Suprapubic skin (tissue), 4 donors: Measurements from ENCODE around the gene HBD. TPM values are rescaled to one million over a fixed set of nuclear protein-coding genes. Genes with fewer than 3 reads are reported as not detected.

Source experiments
- DNase-seq, 2 donors: peaks; one replicate each; pipeline ENCODE4 v3.0.0-alpha.2; 2019; ENCODE audit warnings: low spot score in 2 of 2
- H3K27ac ChIP-seq: fragments of 200-600 bp; sonication (generic); one replicate; pipeline ENCODE4 v1.5.1; 2019
- H3K27me3 ChIP-seq: fragments of 200-600 bp; sonication (generic); one replicate; pipeline ENCODE4 v1.5.1; 2019
- H3K36me3 ChIP-seq: fragments of 200-600 bp; sonication (generic); one replicate; pipeline ENCODE4 v1.5.1; 2019
- H3K4me1 ChIP-seq: fragments of 200-600 bp; sonication (generic); one replicate; pipeline ENCODE4 v1.5.1; 2019
- H3K4me3 ChIP-seq: fragments of 200-600 bp; sonication (generic); one replicate; pipeline ENCODE4 v1.5.1; 2019; ENCODE audit warnings: mild to moderate bottlenecking
- H3K9me3 ChIP-seq: fragments of 200-600 bp; sonication (generic); one replicate; pipeline ENCODE4 v1.5.1; 2019
- EP300 ChIP-seq: sonication (generic); formaldehyde crosslinking; IDR thresholded peaks from one replicate; pipeline ENCODE4 v1.6.1; 2017; ENCODE audit warnings: antibody characterized with exemption
- POLR2A ChIP-seq, 2 donors: fragments of 450-650 bp; IDR thresholded peaks; one replicate each; pipeline ENCODE4 v1.6.1; 2017; ENCODE audit warnings: antibody characterized with exemption in 2 of 2, mild to moderate bottlenecking in 2 of 2, moderate library complexity in 2 of 2
- POLR2AphosphoS5 ChIP-seq, 3 donors: sonication (generic); formaldehyde crosslinking; IDR thresholded peaks; one replicate each; pipeline ENCODE4 v1.6.1; 2017; ENCODE audit warnings: antibody characterized with exemption in 3 of 3
- WGBS: methylation state at CpG from one replicate; pipeline ENCODE4 v1.1.5; 2018; 5-methylcytosine and 5-hydroxymethylcytosine counted together
- total RNA-seq, 4 donors: library from RNA; depleted of rRNA; stranded (reverse); fragments of >200 nt; gene quantifications; one replicate each; pipeline ENCODE4 v1.1.0, GENCODE V29; 2016
- TF ChIP-seq, protein P1 (sequence below), 2 donors: fragments of 200-600 bp in 1 of 2; fragments of 450-650 bp in 1 of 2; sonication (generic) in 1 of 2; IDR thresholded peaks; one replicate each; pipeline ENCODE4 v1.5.1; 2016 to 2019; ENCODE audit warnings: antibody characterized with exemption in 2 of 2, mild to moderate bottlenecking in 1 of 2, moderate library complexity in 1 of 2

HBD gene
- total RNA-seq, 4 donors from 2014 or later: not detected

DNA sequence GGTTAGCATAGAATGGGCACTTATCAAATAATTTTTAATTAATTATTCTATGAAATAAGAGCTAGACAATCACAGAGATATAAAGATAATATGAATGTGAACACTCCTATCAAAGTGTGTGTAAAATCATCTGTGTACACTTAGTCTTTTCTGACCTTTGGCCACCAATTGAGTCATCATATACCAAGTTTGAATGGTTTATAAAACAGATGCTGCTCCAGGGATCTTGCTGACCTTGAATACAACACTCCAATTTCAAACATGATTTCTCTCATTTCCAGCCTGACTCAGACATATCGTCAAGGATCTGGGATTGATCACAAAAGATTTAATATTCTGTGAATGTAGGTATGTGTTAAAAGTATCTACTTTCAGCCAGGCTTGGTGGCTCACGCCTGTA, 30.9 kb downstream of the HBD start:
- H3K4me3 ChIP-seq: no peak overlapping the region
- TF ChIP-seq, protein P1, sequence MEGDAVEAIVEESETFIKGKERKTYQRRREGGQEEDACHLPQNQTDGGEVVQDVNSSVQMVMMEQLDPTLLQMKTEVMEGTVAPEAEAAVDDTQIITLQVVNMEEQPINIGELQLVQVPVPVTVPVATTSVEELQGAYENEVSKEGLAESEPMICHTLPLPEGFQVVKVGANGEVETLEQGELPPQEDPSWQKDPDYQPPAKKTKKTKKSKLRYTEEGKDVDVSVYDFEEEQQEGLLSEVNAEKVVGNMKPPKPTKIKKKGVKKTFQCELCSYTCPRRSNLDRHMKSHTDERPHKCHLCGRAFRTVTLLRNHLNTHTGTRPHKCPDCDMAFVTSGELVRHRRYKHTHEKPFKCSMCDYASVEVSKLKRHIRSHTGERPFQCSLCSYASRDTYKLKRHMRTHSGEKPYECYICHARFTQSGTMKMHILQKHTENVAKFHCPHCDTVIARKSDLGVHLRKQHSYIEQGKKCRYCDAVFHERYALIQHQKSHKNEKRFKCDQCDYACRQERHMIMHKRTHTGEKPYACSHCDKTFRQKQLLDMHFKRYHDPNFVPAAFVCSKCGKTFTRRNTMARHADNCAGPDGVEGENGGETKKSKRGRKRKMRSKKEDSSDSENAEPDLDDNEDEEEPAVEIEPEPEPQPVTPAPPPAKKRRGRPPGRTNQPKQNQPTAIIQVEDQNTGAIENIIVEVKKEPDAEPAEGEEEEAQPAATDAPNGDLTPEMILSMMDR (IDR thresholded peaks at IDR 0.05): no peak
- TF ChIP-seq POLR2A (IDR thresholded peaks at IDR 0.05): no peak
- no peak for TF ChIP-seq POLR2AphosphoS5 (IDR thresholded peaks at IDR 0.05)
- no peak for TF ChIP-seq EP300
- H3K27me3 ChIP-seq: no peaks in the 10 kb centered on the region
- no peaks in the 10 kb centered on the region for H3K4me1 ChIP-seq
- H3K36me3 ChIP-seq: no peaks in the 10 kb centered on the region
- no peak for DNase-seq
- WGBS: 80% methylated on average over 2 of the region's 2 CpGs
- no peaks in the 10 kb centered on the region for H3K9me3 ChIP-seq
- H3K27ac ChIP-seq: no peak overlapping the region

DNA sequence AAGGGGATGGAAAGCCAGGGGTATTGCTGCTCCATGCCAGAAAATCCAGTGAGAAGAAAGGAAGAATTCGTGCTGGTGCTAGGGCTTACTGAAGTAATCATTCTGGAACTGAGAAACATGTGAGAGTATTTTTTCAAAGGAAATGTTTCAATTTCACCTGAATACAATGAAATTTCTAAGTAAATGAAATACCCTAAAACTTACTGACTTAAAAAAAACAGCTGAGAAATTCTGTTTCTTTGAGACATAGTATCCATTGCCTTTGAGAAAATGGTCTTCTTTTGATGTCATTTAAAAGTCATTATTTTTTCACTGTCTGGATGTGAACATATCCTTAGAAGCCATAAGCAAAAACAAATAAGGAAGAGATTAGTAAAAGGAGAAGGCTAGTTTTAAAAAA, 33.7 kb downstream of the HBD start, which contains the start of gene OR51V1:
TSS of gene OR51V1 (minus strand) at position 101 of the 400 bp plus-strand sequence. CDS start at position 101, 0 bp downstream.
- no peaks in the 10 kb centered on the region for H3K9me3 ChIP-seq
- DNase-seq: no peak
- no peak within 1 kb of the TSS for H3K27ac ChIP-seq
- no peaks in the 10 kb centered on the region for H3K27me3 ChIP-seq
- H3K4me1 ChIP-seq: no peaks in the 10 kb centered on the region
- 79% methylated on average over 1 of the region's 1 CpG for WGBS
- no peak within 1 kb of the TSS for H3K4me3 ChIP-seq
- no peak for TF ChIP-seq POLR2A (IDR thresholded peaks at IDR 0.05)
- TF ChIP-seq, protein P1 (IDR thresholded peaks at IDR 0.05): no peak
- no peaks in the 10 kb centered on the region for H3K36me3 ChIP-seq

DNA sequence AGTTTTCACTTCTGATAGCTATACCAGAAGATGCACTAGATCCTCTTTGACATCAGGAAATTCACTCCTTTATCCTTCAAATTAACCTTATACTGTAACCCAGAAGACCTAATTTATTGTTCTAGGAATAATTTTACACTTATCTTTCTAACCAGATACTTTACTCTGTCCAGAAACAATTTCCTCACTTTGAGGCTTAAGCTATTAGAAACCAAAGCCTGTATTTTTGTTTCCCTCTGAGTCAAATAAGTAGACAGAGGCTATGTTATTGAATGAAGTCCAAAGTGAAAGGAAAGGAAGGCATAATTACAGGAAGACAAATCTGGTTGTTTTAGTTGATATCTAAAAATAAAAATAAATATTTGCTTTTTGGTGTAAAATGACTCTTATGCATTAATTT, 36.0 kb downstream of the HBD start:
- Histone ChIP-seq H3K36me3 (no peaks in the 10 kb centered on the region), H3K9me3 (no peaks in the 10 kb centered on the region), H3K4me1 (no peaks in the 10 kb centered on the region), H3K27me3 (no peaks in the 10 kb centered on the region), H3K4me3 (no peak overlapping the region), H3K27ac (no peak overlapping the region)
- TF ChIP-seq, protein P1 (IDR thresholded peaks at IDR 0.05): no peak
- TF ChIP-seq POLR2A (IDR thresholded peaks at IDR 0.05) (no peak), POLR2AphosphoS5 (IDR thresholded peaks at IDR 0.05) (no peak), EP300 (no peak)
- DNase-seq: no peak

DNA sequence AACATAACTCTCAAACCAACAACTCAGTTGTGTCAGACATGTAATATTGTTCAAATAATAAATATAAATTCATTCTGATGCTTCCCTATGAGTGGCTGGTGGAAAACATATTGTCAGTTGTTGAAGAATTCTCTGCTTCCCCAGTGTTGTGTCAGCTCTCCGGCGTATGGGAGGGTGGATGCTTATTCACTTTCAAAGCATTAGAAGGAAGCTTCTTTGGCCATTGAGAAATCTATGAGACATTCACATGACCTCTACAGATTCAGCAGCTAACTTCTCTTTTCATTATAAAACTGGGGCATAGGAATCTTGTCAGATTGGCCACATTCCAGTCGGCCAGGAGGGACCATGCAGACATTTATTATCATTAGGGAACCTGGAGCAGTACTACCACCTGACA, 36.7 kb downstream of the HBD start:
- H3K9me3 ChIP-seq: no peaks in the 10 kb centered on the region
- DNase-seq: no peak
- TF ChIP-seq POLR2AphosphoS5 (IDR thresholded peaks at IDR 0.05): no peak
- TF ChIP-seq, protein P1 (IDR thresholded peaks at IDR 0.05): no peak
- no peak for TF ChIP-seq POLR2A (IDR thresholded peaks at IDR 0.05)
- no peak for TF ChIP-seq EP300
- H3K36me3 ChIP-seq: no peaks in the 10 kb centered on the region
- no peaks in the 10 kb centered on the region for H3K4me1 ChIP-seq
- 70% methylated on average over 3 of the region's 3 CpGs for WGBS
- no peak overlapping the region for H3K27ac ChIP-seq
- H3K27me3 ChIP-seq: no peaks in the 10 kb centered on the region
- no peak overlapping the region for H3K4me3 ChIP-seq

DNA sequence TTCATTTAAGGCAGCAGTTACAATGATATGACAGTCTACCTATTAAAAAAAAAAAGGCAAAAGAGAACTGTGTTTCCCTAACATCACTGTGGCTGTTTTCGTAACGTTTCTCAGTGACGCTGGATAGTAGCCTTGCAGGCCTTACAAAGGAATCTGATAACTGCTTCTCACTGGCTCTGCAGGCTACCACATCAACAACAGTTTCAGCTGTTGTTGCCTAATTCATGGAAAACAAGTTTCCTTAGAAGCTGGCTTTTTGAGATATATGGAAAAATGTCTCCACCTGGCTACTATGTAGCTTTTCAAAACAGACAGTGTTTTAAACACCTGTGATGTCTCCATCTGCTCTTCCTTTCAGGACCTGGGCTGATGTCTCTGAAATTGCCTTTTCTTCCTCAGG, 37.6 kb downstream of the HBD start:
- Histone ChIP-seq H3K27ac (no peak overlapping the region), H3K27me3 (no peaks in the 10 kb centered on the region), H3K36me3 (no peaks in the 10 kb centered on the region), H3K4me1 (no peaks in the 10 kb centered on the region), H3K4me3 (no peak overlapping the region), H3K9me3 (no peaks in the 10 kb centered on the region)
- 62% methylated on average over 3 of the region's 3 CpGs for WGBS
- no peak for TF ChIP-seq POLR2AphosphoS5 (IDR thresholded peaks at IDR 0.05)
- TF ChIP-seq, protein P1 (IDR thresholded peaks at IDR 0.05): no peak
- no peak for TF ChIP-seq POLR2A (IDR thresholded peaks at IDR 0.05)
- no peak for TF ChIP-seq EP300
- no peak for DNase-seq
